ENCODE data around the gene PRDX3.
A peak's percentile ranks its signal among the peaks of the same experiment; 100 is the strongest.

The PRDX3 gene

DNA sequence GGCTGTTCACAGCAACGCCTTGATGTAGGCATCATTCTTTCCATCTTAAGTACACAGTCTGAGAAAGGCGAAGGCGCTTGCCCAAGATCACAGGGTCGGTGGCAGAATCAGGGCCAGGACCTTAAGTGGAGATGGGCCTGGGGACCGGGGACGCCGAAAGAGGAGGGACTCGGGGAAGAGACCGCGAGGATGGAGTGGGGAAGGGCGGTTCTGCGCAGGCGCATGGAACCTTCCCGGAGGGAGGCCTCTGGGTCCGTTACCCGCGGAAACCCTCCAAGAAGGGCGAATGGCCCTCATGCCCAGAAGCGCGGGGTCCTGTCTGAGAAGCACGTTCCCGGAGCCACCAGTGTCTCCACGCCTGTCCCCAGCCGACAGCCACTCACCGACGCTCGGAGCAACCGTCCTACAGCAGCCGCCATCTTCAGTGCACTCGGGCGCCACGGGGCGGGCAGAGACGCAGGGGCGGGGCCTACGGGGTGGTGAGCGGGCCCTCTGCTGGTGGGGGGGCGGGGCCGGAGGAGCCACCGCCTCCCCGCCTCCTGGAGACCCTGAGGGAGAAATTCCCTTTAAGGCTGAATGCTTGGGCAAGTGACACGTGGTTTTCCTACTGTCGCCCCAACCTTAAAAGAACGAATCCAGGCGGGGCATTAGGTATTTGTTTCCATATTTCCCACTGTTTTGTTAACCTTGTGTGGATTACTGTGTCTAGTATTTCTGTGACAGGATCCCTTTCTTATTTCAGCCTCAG is at the start of gene PRDX3:
Gene PRDX3 (minus strand): TSS at position 441 of the 748 bp plus-strand sequence. CDS start 22 bp downstream, at position 419.
- peak; percentile 90 to 92 for DNase-seq (ENCODE audit: low read depth in 2 of 2)

DNA sequence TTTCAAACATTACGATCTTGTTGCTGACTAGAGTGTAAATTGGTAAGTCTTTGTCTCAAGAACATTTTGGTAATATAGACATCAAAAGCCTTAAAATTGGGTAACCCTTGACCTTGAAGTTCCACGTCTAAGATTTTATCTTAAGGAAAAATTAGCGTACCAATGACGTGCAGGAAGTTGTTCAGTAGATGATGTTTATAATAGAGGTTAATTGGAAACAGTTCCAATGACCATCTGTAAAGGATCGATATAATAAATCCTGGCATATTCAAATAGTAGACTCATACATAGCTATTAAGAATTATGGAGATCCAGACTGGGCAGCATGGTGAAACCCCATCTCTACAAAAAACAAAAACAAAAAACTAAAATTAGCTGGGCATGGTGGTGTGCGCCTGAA is 49.2 kb upstream of the PRDX3 start:
- no peak for DNase-seq (ENCODE audit: low read depth in 2 of 2)

DNA sequence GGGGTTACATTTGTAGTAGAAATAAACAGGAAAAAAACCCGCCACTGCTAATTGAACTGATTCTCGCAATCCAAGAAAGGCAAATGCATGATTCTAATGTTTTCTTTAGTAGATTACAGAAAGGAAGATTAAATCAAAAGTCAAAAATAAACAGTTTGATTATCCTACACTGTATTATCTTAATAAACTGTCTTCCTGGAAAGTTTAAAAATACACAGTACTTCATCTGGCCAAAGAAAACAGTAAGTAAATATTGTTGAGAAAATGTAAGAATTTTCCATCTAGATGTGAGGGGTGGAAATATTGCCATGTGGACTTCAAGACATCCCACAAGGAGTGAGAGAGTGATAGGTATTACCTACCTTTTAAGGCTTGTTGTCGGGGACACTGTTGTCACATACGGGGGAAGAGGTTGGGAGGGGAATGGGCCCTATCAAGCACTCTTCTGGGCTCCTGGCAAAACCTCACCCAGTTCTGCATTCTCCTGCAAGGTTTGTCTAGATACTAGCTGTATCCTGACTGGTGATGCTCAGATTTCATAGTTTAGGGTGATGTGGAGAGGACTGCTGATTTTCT is 46.6 kb upstream of the PRDX3 start:
- DNase-seq (ENCODE audit: low read depth in 2 of 2): no peak

DNA sequence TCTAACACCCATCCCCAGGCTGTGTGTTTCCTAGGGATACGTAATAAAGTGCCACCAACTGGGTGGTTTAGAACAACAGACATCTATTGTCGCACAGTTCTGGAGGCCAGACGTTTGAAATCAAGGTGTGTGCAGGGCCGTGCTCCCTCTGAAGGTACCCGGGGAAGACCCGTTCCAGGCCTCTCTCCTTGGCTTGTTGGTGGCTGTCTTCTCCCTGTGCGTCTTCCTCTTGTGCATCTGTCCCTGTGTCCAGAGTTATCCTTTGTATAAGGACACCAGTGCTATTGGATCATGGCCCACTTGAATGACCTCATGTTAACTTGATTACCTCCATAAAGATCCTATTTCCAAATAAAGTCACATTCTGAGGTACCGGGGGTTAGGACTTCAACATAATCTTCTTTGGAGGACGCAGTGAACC is 44.4 kb upstream of the PRDX3 start:
- no peak for DNase-seq (ENCODE audit: low read depth in 2 of 2)

DNA sequence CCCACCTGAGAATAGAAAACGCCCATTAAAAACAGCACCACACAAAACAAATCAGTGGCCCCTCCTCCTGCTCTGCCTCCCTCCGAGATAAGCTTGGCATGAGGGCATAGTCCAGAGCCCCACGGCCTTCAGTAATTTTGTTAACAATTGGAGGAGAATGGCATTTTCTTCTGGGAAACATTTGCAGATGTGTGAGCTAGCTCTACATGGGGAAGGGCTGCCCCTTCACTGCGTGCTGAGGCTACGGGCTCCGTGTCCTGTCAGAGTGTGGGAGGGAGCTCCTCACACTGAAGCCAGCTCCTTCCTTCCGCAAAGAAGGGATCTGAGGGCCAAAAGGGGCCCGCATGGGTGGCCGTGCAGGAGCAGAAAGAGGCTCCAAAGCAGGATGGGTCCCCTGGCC is 43.9 kb upstream of the PRDX3 start:
- no peak for DNase-seq (ENCODE audit: low read depth in 2 of 2)

DNA sequence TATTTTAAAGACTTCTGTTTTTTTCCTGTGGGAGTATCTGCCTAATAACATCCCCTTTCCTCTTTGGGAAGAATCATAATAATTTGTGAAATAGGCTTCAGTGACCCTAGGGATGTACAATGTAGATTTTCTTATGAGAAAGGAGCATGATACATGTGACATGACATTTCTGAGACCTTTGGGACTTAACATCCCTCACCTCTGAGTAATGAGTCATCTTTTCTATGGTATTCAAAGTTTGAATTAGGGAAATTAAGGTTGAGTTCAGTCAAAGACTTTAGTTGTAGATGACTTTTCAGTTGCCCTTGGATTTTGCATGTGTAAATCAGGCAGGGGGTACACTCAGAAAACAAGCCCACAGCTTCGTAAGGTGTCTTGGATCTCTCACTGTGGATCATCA is 43.1 kb upstream of the PRDX3 start:
- no peak for DNase-seq (ENCODE audit: low read depth in 2 of 2)

DNA sequence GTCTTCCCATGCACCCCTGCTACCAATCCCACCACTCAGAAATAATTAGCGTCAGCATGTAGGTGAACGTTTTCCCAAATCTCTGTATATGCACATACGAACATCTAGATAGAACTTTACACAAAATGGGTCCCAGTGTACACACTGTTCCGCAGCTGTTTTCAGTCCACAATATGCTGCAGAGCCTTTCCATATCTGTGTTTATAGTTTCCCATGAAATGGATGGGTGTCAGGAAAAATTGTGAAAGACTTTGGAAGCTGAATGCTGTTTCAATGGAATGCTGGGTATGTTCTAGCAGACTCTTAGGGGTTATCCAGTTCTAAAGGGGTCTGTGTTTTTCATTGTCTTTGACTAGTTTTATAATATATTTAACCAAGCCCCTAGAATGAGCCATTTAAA is 42.6 kb upstream of the PRDX3 start:
- DNase-seq (ENCODE audit: low read depth in 2 of 2): no peak

DNA sequence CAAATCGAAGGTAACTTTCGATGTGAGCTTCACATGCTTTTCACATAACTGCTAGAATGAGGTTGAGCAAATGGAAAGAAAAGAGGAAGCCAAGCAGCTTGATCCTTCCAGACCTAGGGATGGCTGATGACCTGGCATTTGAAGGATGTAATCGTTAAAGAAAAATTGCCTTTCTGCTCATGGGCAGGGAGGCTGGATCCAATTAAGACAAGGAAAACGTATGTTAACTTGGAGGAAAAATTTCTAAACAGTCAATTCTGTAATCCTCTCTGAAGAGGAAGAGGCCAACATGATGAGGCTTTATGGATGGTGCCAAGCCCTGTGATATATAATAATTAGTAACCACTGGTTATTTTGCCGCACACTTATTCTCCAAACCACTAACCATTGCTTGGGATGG is 41.3 kb upstream of the PRDX3 start:
- no peak for DNase-seq (ENCODE audit: low read depth in 2 of 2)

DNA sequence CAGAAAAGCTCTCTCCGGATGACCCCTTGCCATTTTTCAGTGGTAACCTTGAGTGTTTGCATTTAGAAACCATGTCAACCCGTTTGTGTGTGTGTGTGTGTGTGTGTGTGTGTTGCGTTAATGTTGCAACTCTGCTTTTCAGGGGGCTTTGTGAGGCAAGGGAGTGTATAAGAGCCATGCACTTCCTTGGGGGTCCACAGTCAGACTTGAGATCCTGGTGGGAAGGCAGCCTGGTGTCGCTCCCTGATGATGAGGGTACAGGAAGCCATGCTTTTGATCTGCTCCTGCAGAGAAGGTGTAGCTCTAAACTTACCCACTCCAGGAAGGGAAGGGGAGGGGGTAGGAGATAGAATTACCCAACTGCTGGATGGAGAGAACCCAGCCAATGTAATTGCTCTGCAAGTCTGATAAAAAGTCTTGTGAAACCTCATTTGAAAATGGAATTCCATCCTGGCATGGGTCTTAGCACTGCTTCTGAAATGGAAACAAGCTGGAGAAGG is 39.4 kb upstream of the PRDX3 start:
- no peak for DNase-seq (ENCODE audit: low read depth in 2 of 2)

DNA sequence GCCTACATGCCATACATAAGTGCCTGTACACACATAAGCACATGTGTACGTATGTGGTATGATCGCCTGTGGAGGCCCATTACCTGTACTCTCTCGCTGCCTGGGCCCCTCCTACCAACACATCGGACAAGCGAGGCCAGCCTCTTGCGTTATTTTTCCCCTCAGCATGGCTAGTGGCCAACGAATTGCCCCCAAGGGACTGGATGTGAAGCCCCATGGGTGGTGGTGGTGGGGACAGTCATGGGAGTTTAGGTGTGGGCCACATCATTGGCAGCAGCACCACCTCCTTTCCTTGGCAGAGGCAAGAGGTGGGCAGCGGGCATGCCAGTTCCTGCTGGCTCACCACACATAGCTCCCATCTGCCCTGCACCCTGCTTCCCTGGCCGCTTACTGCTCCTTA is 38.8 kb upstream of the PRDX3 start:
- no peak for DNase-seq (ENCODE audit: low read depth in 2 of 2)

DNA sequence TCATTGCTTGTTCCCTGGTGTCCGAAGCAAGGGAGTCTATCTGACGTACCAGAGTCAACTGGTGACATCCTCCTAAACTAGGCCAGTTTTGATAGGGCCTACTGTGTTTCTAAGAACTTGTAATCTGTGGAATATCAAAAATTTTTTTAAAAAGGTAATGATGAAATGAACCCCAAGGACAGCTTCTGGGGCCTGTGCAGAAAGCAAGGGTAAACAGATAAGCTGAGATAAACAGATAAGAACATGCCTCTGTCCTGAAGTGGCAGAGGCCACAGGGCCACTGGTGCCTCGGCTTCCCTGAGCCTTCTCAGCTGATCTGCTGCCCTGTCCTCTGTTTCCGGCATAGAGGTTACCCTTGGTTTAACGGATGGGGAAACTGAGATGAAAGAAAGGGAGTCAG is 37.5 kb upstream of the PRDX3 start:
- no peak for DNase-seq (ENCODE audit: low read depth in 2 of 2)

DNA sequence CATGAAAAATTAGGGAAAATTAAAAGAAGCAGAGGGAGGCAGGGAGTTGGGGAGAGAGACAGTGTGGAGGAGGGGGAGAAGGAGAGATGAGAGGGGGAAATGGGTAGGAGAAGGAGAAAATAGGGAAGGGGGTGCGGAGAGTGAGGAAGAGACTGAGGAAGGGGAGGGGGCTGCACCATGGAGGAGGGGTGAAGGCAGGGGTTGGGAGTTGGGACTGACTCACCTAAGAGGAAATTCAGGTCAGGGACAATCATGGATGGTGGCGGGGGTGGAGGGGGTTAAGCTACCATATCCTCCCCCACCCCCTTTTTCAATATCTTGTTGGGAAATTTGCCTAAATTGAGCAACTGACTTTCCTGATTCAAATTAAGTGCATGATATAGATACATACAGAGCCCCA is 36.8 kb upstream of the PRDX3 start:
- DNase-seq (ENCODE audit: low read depth in 2 of 2): no peak

DNA sequence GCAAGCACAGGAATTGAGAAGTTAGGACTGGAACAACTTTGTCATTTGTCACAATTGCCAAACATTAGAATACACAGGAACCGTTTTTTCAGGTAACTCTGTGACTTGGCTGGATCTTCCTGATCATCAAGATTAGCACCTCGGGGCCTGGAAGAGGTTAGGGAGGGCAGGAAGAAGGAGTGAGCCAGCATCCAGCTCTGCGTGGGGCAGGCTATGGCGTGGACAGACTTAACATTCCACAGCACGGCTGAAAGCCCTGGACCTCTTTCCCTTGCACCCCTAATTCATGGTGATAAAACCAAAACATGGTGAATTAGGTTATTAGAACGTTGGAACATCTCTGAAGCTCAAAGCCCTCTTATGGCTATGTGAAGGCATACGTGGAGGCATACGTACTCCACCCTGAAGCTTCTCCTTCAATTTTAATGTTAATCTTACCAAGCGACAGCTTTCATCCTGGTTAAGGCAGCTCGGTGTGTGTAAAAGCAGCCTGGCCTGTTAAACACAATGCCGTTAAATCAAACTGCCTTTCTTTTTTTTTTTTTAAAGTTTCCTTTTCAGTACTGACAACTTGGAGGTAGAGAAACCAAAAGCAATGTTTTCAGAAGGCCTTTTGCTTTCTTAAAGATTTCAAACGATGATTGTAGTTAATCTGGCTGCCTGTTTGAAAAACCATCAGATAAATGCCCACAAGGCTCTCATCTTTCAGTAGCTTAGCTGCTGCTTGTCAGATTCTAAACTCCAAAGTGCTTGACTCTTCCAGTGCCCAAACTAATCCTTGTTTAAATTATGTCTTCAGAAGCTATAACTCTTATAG is 33.2 kb upstream of the PRDX3 start:
- DNase-seq (ENCODE audit: low read depth in 2 of 2): no peak

DNA sequence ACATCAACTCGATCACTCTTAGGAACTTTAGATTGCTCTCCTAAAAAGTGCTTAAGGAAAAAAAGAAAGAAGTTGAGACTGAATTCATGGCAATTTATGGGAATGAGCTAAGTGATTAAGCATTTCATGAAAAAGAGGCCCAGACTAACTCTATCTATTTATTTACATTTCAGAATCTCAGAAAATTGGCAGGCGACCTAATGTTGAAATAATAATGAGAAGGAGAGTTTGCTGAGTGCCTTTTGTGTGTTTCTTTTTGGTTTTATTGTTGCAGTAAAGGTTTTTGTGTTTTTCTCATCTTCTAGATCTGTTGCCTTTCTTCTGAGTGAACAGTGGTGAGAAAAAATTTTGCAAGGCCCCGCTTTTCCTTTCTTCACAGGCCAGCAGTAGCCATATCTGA is 32.6 kb upstream of the PRDX3 start:
- DNase-seq (ENCODE audit: low read depth in 2 of 2): no peak

DNA sequence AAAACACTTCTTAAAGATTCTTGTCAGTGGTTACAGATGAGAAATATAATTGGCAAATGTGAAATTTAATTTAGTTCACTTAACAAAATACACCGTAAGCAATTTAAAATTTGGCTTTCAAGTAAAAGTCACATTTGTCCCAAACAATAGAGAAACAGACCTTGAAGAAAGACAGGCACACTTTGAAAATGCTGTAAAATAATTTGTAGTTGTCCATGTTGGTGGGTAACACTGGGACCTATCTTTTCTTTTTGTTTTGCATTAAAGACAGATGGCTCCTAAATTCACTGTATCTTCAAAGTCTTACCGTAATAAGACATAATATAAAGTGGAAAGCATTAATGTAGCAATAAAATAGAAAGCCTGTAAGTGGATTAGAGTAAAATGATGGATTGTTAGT is 32.0 kb upstream of the PRDX3 start:
- DNase-seq (ENCODE audit: low read depth in 2 of 2): no peak

DNA sequence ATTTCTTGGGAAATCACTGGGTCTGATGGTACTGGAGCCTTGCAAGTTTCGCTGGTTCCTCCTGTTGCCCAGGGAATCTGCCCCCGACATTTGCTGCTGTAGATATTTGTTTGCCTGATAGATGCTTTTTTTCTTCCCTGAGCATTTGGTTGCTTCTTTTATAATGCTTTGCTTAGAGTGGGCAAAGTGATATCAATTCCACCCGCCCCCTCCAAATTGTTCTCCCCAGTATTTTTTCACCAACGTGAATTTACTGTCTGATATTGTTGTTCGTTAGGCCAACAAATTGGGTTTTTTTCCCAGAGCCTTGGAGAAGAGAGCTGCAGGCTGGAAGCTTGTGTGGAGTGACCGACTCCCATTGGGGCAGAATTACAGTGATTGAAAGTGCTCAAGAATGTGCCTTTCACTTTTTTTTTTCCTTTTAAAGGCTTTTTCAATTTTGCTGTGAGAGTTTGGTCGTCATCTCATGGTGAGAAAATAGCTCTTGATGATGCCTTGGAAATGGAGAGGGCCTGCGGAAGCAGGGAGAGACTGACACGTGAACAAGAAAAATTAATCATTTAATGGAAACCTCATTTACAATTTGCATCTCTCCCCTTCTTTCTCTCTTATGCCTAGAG is 31.2 kb upstream of the PRDX3 start:
- no peak for DNase-seq (ENCODE audit: low read depth in 2 of 2)

DNA sequence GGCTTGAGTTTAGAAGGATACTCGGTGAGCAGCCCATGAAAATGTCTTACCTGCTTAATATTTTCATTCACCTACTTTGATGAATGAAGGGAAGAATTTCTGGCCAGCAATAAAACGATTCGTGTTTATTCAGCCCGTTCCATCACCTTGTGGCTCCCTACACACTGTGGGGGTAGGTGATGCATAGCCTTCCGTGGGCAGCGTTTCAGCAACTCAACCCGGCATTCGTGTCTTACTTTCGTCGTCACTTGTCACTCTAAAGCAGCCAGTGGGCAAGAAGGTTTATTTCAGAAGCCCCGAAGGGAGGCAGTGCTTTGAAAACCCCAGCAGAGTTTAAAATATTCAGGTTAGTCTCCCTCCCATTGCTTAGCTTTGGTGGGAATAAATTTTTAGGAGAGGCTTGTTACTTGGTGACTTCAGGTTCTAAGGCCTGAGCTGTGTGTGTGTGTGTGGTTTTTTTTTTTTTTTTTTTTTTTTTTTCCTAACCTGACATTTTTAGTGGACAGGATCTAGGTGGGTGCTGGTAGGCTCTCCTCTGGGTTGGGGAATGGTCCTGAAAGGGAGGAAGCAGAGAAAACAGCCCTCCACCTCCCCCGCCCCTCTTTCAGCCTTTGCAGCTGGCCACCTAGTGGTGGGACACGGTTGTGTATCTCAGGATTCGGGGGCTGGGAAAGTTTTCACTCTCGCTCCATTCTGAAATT is 30.6 kb upstream of the PRDX3 start:
- DNase-seq (ENCODE audit: low read depth in 2 of 2): peak in 1 of 2 donors; percentile 61

DNA sequence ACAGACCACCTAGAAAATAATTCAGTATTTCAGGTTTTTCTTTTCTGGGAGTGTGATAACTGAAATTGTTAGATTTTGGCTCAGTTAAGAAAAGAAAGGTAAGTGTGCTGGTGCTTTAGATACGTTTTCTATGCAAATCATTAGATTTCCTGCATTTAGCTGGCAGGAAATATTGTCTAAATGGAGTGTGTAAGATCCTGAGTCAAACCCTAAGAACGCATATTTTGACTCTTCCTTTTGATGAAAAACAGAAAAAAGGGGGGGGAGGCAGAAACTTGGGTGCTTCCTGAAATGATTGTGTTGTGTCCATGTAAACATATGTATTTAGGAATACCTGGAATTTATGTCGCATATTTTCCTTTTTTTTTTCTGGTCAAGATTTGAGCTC is 29.9 kb upstream of the PRDX3 start:
- DNase-seq (ENCODE audit: low read depth in 2 of 2): no peak

DNA sequence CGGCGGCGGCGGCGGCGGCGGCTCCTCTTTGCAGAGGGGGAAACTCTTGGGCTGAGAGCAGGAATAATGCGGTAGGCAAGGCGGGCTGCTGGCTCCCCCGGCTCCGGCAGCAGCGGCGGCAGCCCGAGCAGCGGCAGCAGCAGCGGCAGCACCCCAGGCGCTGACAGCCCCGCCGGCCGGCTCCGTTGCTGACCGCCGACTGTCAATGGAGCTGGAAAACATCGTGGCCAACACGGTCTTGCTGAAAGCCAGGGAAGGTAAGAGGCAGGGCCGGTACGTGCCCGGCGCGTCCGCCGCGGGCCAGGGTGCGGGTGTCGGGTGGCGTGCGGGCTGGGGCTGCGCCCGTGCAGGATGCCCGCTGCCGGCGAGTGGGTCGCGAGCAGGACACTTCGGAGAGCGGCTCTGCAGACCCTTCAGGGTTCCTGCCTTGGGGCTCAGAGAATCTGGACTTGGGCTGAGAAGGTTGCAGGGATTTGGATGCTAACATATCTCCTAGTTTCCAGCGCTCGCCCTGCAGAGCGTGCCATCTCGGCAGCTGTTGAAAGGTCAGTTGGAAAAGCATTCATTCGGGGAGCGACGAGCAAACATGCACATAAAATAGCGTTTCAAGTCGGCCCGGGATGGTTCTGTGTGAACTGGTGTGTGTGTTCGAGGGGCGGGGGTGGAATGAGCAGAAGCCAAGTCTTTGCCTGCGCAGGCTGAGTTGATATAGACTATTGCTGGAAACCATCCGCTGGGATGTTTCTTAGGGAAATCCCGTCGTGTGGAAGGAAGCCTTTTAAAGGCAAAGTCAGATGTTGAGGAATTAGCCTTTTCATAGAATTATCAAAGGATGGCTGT is 29.3 kb upstream of the PRDX3 start:
- DNase-seq (ENCODE audit: low read depth in 2 of 2): no peak

DNA sequence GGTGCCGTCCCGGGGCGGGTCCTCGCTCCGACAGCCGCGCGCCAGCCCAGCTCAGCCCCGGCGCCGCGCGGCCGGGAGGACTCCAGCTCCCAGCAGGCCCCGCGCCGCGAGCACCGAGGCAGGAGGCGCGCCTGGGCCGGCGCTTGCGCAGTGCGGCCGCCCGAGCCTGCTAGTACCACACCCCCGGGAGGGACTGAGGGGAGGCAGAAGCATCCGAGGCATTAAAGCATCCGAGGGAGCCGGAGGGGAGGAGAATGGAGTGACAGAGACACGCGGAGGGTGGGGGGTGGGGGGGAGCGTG is 28.7 kb upstream of the PRDX3 start, which contains the start of gene GRK5:
Gene GRK5 (plus strand): TSS at position 206 of the 301 bp plus-strand sequence. CDS start 347 bp downstream, outside the sequence.
- peak; percentile 96 for DNase-seq (ENCODE audit: low read depth in 2 of 2)
